GM18498 (cell line): Measurements from ENCODE around the gene PRSS57.
"Not testable (repeated sequence)": the region's sequence is repeated elsewhere in the genome, so short reads cannot be mapped to it uniquely, and the experiment has no call there.

Source experiments
- ATAC-seq: cut with Tn5 transposase; IDR thresholded peaks from one replicate; pipeline ENCODE4 v1.9.1; 2021; ENCODE audit warnings: mild to moderate bottlenecking, moderate library complexity; ENCODE audit not compliant: unreplicated experiment

PRSS57 gene

DNA sequence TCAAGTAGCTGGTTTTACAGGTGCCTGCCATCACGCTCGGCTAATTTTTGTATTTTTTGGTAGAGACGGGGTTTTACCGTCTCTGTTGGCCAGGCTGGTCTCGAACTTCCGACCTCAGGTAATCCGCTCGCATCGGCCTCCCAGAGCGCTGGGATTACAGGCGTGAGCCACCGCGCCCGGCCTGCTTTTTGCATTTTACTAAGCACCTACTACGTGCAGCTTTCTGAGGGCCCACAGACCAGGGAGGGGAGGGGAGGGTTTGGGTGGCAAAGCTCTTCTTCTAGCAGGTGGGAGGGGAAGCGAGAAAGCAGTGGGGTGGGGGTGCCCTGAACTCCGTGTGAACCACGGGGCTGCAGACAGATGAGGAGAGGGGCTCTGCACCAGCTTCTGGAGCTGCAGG lies 28.5 kb upstream of the PRSS57 start:
- ATAC-seq = no peak

DNA sequence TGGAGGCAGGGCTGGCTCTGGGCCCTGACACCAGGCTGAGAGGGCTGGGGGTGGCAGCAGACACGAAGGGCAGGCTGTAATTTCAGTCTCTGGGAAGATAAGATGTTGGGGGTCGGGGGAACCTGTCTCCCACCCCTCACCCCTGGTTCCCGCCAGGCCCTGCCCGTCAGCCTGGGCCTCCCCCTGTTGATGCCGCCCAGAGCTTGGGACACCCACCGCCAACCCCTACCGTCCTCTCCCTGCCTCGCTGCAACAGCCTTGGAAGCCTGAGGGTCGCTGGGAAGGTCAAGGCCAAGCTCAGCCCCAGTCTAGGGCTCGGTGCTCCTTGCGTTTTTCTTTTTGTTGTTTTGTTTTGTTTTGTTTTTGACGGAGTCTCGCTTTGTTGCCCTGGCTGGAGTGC lies 28.0 kb upstream of the PRSS57 start:
- ATAC-seq = no peak

DNA sequence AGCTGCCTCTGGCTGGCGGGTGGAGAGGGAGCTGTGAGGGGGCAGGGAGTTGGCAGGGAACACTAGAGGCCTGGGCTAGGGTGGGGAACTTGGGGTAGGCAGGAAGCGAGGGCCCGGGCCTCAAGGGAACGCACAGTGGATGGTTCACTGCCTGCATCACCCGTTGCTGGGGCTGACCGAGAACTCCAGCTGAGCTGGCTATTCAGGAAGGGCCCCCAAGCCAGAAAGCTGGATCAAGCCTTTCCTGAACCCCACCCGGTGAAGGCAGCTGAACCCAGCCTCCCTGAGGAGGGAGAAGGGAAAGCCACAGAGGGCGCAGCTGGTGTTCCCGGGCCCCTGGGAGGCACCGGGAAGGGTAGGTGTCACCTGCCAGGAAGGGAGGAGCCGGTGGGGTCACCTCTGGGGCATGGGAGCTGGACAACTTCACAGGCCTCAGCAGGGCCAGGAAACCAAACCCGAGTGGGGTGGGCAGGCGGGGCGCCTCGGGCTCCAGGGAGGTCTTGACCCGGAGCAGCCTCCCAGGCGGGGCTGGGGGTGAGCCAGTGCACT lies 27.4 kb upstream of the PRSS57 start:
- ATAC-seq = no peak

DNA sequence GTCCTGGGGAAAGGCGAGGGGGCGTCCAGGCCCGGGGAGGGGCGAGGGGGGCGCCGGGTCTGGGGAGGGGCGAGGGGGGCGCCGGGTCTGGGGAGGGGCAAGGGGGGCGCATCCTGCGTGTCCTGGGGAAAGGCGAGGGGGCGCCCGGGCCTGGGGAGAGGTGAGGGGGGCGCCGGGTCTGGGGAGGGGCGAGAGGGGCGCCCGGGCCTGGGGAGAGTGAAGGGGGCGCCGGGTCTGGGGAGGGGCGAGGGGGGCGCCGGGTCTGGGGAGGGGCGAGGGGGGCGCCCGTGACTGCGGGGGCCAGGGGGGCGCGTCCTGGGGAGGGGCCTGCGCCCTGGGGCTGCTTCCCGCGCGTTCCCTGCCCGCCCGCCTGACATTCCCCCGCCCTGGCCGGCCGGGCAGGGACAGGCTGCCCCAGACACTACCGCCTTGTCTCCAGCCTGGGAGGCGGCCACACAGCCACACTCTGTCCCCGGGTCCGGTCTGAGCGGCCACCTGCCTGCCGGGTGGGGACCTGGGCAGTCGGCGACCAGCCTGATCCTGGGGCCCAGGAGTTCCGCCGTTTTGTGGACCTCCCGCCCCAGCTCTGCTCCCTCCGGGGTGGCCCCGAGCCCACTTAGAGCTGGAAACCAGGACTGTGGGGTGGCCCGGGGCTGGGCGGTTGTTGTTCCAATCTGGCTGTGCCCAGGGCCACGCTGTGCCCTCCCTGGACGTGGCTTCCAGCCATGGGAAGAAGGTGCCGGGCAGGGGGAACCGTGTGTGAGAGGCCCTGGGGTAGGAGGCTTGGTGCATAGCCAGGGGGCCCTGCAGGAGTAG lies 25.3 kb upstream of the PRSS57 start:
- ATAC-seq = no peak

DNA sequence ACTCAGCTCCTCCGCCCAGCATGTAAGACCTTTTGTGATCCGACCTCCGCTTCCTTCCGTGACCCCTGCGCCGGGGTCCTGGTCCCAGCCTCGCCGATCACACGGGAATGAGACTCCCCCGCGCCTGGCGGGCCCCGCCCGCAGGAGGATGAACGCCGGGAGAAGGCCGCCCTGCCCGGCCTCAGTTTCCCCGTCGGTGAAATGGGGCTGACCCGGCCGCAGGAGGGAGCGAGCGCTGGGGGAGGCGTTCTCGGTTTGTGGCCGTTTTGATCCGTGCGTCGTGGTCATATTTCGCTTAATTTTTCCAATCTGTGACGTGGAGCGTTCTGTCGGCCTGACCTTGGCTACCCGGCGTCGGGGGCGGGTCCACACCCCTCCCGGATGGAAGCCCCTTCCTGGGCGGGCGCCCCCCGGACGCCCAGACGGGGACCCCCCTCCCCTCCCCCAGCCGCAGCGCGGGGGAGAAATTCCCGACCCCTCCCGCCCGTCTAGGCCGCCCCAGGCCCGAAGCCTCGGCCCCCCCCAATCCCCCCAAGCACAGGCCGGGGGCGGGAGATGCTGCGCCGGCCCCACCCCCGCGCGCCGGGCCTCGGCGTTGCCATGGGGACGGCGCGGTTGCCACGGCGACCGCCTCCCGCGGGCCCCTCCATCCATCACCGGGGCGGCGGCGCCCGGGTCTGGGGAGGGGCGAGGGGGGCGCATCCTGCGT lies 24.5 kb upstream of the PRSS57 start:
- no peak for ATAC-seq

DNA sequence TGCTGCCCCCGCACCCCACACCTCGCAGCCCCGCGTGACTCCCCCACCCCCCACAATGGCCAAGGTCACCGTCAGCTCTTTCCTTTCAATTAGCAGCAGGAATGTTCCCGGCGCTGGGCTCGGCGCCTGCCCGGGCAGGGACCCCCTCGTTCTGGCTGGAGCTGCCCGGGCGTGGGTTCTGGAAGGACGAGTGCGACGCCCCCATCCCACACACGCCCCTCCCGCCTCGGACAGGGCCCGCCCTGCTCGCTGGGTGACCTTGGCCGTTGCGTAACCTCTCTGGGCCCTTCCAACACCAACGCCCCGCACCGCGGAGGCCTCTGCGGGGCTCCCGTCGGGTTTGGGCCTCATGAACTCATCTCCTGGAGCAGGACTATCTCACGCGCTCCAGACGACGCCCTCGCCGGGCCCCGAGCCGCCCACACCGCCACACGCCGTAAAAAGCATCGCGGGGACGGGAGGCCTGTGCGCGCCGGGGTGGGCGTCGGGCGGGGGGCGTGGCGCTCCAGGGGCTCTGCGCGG lies 23.8 kb upstream of the PRSS57 start:
- no peak for ATAC-seq

DNA sequence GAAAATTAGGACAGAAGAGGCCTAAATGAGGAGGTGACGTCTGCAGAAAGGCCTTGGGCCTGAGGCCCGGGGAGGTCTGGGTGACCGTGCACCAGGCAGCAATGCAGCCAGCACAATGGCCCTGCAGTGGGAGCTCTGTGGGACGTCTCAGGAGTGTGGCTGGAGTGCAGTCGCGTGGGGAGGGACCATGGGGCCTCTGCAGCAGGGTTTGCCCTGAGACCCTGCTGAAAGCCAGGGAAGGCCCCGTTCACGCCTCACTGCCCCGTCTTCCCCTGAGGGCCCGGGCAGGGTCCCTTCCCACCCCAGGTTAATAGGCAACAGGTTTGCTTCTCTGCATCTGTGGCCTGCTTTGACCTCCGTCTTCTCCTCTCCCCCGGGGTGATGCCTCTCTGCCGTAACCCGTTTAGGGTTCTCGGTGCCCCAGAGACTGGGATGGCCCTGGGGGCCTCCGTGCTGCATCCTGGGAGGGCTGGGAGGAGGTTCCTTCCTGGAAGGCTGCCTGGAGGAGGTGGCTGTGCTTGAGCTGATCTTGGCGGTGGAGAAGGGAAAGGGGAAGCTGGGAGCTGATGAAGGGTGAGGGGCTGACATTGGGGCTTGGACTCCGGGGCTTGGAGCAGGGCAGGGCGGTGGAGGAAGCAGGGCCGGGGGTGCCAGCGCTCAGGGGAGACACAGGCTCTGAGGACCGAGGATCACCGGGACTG lies 23.1 kb upstream of the PRSS57 start:
- no peak for ATAC-seq

DNA sequence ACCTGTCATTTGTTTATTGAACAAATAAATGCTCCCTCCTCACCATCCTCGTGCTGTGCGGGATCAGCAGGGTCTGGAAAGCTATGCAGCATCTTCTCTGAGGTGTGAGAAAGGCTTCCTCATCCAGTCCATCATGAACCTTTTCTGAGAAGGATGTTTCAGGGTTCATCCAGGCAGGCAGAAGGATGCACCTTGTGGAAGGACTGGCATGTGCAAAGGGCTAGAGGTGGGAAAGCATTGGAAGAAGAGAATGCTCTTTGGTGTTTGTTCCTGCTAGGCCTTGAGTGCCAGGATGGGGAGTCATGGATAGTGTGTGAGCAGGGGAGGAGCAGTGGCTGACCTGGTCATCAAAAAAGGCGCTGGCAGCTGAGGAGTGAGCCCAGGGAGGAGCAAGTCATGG lies 20.1 kb upstream of the PRSS57 start:
- ATAC-seq = no peak

DNA sequence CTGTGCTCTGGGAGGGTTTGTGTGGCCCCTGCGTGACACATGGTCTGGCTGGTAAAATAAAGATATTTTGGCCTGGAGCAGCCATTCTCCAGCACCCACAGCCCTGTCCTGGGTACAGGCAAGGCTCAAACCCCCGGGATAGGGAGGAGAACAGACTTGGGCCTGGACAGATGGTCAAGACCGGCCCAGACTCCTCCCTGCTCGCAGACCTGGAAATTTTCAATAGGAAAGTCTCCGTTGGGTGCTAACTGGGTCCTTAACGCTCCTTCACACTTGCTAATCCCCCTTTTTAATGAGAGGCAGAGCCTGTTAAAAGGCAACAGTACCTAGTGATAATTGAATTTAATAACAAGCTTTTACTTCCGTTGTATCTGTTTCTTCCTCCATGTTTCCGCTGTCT lies 16.0 kb upstream of the PRSS57 start:
- ATAC-seq = no peak

DNA sequence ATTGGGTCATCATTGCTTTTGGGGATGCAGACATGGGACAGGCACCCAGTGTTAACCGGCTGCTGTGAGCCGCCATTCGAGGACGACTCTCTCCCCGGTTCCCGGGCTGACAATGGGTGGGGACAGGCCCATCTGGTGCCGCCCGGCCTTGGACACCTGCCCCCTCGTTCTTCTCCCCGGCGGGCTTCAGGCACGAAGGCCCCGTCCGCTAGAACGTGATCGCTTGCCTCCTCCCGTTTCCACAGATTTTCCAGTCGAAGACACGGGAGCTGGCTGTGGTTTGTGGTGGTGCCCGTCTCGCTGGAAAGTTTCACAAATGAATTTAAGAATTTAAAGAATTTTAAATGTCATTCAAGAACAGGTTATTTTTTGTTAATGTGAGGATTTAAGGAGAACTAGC lies 15.5 kb upstream of the PRSS57 start:
- no peak for ATAC-seq

DNA sequence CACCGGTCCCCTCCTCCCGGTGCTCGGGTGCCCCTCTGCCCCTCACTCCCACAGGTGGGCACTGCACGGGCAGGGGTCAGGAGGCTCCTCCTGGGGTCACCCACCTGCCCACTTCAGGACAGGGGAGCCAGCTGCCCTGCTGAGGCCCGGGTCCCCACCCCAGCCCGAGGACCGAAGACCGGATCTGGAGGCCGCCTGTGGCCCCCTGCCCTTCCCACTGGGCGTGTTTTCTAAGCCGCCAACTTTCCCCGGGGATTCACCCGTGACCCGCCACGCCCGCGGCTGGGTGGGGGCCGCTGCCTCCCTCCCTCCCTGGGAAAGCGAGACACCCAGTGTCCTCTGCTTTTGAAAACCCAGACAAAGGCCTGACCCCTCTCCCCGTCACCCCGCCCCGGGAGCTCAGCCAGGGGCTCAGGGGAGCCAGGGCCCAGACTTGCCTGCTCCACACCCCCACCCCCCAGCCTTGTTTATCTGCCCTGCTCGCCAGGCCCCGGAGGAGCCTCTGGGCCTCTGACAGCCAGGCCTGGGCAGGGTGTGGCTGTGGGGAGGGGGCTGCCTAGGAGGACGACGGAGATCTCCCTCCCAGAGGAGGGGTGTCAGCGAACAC lies 14.8 kb upstream of the PRSS57 start:
- no peak for ATAC-seq

DNA sequence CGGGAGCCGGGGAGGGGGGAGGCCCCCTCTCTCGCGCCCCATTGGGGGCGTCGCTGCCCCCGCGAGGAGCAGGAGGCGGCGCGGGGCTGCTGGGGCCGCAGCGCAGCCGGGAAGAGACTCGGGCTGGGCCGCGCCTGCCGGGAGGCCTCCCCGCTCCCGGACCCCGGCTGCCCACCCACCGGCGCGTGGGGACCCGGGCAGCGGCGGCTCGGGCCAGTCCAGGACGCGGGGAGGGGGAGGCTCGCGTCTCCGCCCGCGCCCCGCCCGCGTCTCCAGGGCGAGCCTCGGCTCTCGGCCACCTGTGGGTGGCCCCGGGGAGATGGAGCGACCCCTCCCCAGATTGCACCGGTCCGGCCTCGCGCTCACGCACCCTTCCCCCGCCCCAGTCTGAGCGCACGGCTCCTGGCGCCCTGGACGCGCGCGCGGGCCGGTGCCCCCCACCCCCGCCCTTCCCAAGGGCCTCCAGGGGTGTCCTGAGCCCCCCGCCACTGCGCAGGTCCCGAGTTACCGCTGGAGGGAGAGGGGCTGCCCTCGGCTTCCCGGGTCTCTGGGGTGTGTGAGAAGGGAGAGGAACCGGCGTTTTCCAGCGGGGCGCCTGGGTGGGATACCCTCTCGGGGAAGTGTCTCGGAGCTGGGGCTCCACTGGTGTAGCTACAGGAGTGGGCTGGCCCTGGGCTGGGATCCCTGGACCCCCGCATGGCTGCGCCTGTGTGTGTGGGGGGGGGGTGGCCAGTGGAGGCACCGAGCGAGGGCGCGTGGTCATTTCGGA lies 14.1 kb upstream of the PRSS57 start:
- ATAC-seq = no peak

DNA sequence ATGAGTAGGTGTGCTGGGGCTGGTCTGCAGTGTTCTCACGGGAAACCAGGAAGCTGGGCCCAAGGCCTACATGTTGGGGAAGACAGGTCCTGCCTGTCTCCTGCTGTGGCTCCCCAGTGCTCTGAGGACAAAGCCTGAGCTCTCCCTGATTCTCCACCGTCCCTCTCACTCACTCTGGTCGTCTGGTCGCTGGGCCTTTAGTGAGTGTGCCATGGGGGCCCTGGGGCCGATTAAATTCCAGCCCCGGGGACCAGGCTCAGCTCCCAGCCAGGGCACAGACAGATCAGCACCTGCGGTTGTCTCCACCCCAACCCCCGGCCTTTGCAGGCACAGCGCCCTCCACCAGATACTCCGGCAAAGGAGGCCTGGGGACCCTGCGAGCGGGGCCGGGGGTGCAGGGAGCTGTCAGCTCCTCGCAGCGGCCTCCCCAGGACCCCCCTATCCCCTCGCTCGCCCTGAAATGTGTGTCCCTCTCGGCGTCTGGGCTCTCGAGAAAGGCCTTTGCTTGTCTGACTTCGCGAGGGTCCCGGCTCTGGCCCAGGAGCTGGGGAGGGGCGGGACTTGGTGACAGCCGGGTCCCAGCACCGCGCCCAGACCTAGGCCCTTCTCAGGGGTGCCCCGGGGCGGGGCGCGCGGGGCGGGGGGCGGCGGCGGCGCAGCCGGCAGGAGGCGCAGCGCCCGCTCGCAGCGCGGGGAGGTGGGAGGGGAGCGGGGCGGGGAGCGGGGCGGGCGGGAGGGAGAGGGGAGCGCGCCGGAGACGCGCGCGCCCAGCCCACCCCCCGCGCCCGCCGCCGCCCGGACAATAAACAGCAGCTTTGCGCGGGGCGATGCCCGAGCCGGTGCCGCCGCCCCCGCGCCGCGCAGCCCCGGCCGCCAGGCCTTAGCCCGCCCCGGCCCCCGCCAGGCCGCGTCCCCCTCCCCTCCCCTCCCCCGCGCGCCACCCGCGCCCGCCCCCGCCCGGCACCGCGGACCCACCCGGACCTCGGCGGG lies 13.2 kb upstream of the PRSS57 start, which contains the start of gene PALM:
Gene PALM, plus strand, starts transcription at position 782 of the 990 bp plus-strand sequence. CDS start 212 bp downstream, outside the sequence.
- ATAC-seq = no peak

DNA sequence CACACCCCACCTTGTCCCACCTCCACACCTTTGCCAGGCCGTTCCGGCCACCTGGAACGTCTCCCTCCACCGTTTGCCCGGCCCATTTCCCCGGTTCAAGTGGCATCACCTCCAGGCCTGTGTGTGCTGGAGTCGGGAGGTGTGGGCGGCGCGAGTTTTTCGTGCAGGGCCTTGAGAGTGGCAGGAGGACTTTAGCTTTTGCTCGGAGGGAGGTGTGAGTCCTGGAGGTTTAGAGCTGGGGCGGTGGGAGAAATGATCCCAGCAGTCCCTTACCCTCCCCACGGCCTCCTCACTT lies 9.1 kb upstream of the PRSS57 start:
- ATAC-seq = no peak

DNA sequence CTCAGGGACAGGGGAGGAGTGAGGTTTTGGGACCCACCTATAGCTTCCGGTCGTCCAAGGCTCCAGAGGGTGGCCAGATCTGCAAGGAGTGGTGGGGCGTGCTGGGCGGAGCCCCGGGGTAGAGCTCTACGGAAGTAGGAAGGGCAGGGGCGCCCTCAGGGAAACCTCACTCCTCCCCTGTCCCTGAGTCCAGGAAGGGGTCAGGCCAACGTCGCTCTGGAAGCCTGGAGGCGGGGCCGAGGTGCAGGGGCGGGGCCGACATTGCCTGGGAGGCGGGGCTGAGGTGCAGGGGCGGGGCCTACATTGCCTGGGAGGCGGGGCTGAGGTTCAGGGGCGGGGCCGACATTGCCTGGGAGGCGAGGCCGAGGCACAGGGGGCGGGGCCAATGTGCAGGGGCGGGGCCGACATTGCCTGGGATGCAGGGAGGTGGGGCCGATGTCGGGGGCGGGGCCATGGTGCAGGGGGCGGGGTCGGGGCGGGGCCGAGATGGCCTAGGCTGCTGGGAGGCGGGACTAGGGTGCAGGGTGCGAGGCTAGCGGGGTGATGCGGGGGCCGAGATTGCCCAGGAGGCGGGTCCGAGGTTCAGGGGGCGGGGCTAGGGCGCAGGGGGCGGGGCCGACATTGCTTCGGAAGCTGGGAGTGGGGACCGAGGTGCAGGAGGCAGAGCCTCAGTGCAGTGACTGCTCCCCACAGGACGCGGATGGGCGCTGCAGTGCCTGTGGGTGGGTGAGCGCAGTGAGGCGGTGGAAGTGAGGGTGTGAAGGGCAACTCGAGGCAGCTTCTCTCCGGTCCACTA lies 8.6 kb upstream of the PRSS57 start:
- ATAC-seq = no peak

DNA sequence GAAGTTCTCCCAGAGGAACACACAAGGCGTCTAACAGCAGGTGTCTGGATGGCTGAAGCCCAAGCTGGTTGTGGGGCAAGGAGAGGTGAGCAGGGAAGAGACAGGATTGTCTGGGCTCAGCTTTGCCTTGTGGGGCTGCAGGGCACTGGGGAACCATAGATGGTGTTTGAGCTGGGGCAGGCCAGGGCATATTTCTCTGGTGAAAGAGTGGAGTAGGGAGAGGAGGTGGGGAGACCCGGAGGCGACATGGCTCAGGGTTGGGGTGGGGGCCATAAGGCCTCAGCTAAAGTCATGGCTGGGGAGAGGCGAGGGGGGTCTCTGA lies 8.0 kb upstream of the PRSS57 start:
- no peak for ATAC-seq

DNA sequence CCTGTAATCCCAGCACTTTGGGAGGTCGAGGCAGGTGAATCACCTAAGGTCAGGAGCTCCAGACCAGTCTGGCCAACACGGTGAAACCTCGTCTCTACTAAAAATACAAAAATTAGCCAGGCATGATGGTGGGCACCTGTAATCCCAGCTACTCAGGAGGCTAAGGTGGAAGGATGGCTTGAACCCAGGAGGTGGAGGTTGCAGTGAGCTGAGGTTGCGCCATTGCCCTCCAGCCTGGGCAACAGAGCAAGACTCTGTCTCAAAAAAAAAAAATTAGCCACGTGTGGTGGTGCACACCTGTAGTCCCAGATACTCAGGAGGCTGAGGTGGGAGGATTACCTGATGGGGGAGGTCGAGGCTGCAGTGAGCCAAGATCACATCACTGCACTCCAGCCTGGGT lies 7.6 kb upstream of the PRSS57 start:
- ATAC-seq = not testable (repeated sequence)

DNA sequence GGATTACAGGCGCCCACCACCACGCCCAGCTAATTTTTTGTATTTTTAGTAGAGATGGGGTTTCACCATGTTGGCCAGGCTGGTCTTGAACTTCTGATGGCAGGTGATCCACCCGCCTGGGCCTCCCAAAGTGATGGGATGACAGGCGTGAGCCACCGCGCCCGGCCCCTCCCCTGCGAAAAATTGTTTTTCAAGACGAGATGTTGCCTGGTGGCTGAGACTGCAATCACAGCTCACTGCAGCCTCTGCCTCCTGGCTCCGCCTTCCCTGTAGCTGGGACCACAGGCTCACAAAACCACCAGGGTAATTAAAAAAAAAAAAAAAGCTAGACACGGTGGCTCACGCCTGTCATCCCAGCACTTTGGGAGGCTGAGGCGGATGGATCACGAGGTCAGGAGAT lies 4.6 kb upstream of the PRSS57 start:
- not testable (repeated sequence) for ATAC-seq
